ENCODE measurements around the gene DIPK1A.

The DIPK1A gene

GRCh38 chr1:92992054-92992453 lies 30.8 kb upstream of the DIPK1A start:
- no peak for DNase-seq (ENCODE audit: extremely low read depth, low read depth)
- TF ChIP-seq, protein P1, sequence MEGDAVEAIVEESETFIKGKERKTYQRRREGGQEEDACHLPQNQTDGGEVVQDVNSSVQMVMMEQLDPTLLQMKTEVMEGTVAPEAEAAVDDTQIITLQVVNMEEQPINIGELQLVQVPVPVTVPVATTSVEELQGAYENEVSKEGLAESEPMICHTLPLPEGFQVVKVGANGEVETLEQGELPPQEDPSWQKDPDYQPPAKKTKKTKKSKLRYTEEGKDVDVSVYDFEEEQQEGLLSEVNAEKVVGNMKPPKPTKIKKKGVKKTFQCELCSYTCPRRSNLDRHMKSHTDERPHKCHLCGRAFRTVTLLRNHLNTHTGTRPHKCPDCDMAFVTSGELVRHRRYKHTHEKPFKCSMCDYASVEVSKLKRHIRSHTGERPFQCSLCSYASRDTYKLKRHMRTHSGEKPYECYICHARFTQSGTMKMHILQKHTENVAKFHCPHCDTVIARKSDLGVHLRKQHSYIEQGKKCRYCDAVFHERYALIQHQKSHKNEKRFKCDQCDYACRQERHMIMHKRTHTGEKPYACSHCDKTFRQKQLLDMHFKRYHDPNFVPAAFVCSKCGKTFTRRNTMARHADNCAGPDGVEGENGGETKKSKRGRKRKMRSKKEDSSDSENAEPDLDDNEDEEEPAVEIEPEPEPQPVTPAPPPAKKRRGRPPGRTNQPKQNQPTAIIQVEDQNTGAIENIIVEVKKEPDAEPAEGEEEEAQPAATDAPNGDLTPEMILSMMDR (IDR thresholded peaks at IDR 0.05; ENCODE audit: low read depth, low read length): no peak

DNA sequence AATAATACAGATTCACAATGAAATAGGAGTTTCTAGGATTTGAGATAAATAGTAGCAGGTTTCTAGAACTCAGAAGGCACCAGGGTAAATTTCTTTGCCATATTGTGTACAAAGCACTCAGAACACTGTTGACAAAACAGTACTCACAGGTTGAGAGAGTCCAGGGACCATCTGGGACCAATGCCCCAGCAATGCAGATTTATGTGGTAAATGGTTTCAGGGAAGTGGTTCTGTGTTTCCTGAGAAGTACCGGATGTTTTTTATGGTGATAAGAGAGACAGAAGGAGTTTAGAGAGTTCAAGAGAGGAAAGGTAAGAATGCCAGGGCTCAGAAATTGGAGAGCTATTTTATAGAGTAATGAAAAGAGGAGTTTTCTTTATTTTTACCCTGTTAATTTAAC lies 29.6 kb upstream of the DIPK1A start:
- TF ChIP-seq, protein P1 (IDR thresholded peaks at IDR 0.05; ENCODE audit: low read depth, low read length): no peak
- DNase-seq (ENCODE audit: extremely low read depth, low read depth): no peak

- no peak for DNase-seq (ENCODE audit: extremely low read depth, low read depth)
- TF ChIP-seq, protein P1 (IDR thresholded peaks at IDR 0.05; ENCODE audit: low read depth, low read length): no peak
Measured at GRCh38 chr1:92989936-92990583, 28.8 kb upstream of the DIPK1A start.

DNA sequence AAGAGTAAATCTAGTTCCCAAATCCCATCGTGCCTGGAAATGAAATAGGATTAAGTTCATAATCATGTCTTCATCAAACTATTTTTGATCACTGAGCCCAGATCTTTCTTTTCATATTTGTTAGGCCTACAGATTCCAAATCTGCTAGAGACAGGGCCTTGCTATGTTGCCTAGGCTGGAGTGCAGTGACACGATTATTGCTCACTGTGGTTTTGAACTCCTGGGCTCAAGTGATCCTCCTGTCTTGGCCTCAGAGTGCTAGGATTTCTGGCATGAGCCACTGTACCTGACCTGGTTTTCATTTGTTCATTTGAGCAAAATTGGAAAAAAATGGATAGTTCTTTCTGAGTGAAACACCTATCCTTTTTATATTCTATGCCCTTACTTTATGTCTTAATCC lies 28.0 kb upstream of the DIPK1A start:
- TF ChIP-seq, protein P1 (IDR thresholded peaks at IDR 0.05; ENCODE audit: low read depth, low read length): no peak

GRCh38 chr1:92987462-92987861 lies 26.2 kb upstream of the DIPK1A start:
- TF ChIP-seq, protein P1 (IDR thresholded peaks at IDR 0.05; ENCODE audit: low read depth, low read length): no peak
- DNase-seq (ENCODE audit: extremely low read depth, low read depth): no peak

More for the DNA sequence above, 28.0 kb upstream of the DIPK1A start:
- no peak for DNase-seq (ENCODE audit: extremely low read depth, low read depth)

DNA sequence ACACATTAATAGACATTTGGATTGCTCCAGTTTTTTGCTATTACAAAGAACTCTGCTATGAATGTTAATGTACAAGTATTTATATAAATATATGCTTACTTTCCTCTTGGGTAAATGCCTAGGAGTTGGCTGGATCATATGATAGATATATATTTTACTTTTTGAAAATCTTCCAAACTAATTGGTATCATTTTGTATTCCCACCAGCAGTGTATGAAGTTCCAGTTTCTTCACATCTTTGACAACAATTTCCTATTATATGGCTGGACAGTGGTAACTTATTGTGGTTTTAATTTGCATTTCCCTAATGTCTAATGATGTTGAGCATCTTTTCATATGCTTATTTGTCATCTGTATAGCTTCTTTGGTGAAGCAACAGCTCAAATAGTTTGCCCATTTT lies 23.8 kb upstream of the DIPK1A start:
- TF ChIP-seq, protein P1 (IDR thresholded peaks at IDR 0.05; ENCODE audit: low read depth, low read length): no peak
- no peak for DNase-seq (ENCODE audit: extremely low read depth, low read depth)

GRCh38 chr1:92980732-92981647 lies 19.7 kb upstream of the DIPK1A start:
- DNase-seq (ENCODE audit: extremely low read depth, low read depth): no peak
- TF ChIP-seq, protein P1 (IDR thresholded peaks at IDR 0.05; ENCODE audit: low read depth, low read length): no peak

All from AG09319 (cell line).